Activated CD8-positive, alpha-beta memory T cell treated with anti-CD3 and anti-CD28 coated beads for 48 hours (primary cell): ENCODE measurements around the gene FAM118A.
"Not testable (repeated sequence)": the region's sequence is repeated elsewhere in the genome, so short reads cannot be mapped to it uniquely, and the experiment has no call there.

Experiments
- DNase-seq, 3 experiments: peaks; one replicate each; pipeline ENCODE4 v3.0.0-alpha.2; 2020; ENCODE audit warnings: low read depth in 2 of 3, low spot score in 2 of 3

FAM118A gene

GRCh38 chr22:45309422-45310227 lies at the start of gene FAM118A:
TSS of gene FAM118A (plus strand) at chr22:45309934. CDS start at chr22:45322380, 12,446 bp downstream.
- peak; percentile 97 to 100 (median 99) for DNase-seq

GRCh38 chr22:45260395-45260759 lies 49.4 kb upstream of the FAM118A start:
- not testable (repeated sequence) for DNase-seq

GRCh38 chr22:45261407-45262088 lies 48.2 kb upstream of the FAM118A start:
- no peak for DNase-seq

- no peak for DNase-seq
Measured at GRCh38 chr22:45262195-45262930, 47.4 kb upstream of the FAM118A start.

- no peak for DNase-seq
Measured at GRCh38 chr22:45262931-45263462, 46.7 kb upstream of the FAM118A start.

GRCh38 chr22:45263463-45264269 lies 46.1 kb upstream of the FAM118A start:
- no peak for DNase-seq

GRCh38 chr22:45265535-45265934 lies 44.2 kb upstream of the FAM118A start:
- DNase-seq, result no peak

GRCh38 chr22:45268167-45268957 lies 41.4 kb upstream of the FAM118A start:
- no peak for DNase-seq

GRCh38 chr22:45268958-45269844 lies 40.5 kb upstream of the FAM118A start:
- DNase-seq, result peak; percentile 62 to 86 (median 76)

GRCh38 chr22:45270095-45271020 lies 39.4 kb upstream of the FAM118A start:
- no peak for DNase-seq

- DNase-seq, result no peak
Measured at GRCh38 chr22:45271667-45272201, 38.0 kb upstream of the FAM118A start.

- no peak for DNase-seq
Measured at GRCh38 chr22:45272498-45272897, 37.2 kb upstream of the FAM118A start.

- DNase-seq, result no peak
Measured at GRCh38 chr22:45273452-45274075, 36.2 kb upstream of the FAM118A start.

GRCh38 chr22:45276507-45277105 lies 33.1 kb upstream of the FAM118A start:
- no peak for DNase-seq

GRCh38 chr22:45277720-45278119 lies 32.0 kb upstream of the FAM118A start:
- not testable (repeated sequence) for DNase-seq

- DNase-seq, result no peak
Measured at GRCh38 chr22:45278125-45278524, 31.6 kb upstream of the FAM118A start.

- DNase-seq, result no peak
Measured at GRCh38 chr22:45280587-45280980, 29.1 kb upstream of the FAM118A start.
